GM23338 (cell line): Measurements from ENCODE around the gene PARVB. TPM values are rescaled to one million over a fixed set of nuclear protein-coding genes. Genes with fewer than 3 reads are reported as not detected.

ENCODE experiments used
- ATAC-seq: fragments of 200-7000 bp; cut with Tn5 transposase; 3 replicates; pipeline ENCODE4 v1.9.1; 2020
- DNase-seq: peaks from one replicate; pipeline ENCODE4 v3.0.0-alpha.2; 2015; ENCODE audit warnings: low spot score
- H2AFZ ChIP-seq: fragments of 200-600 bp; sonication (generic); 2 replicates; pipeline ENCODE4 v1.8.0; 2016; ENCODE audit warnings: antibody characterized with exemption, mild to moderate bottlenecking, moderate library complexity
- H3F3A ChIP-seq: fragments of 200-600 bp; sonication (generic); replicated peaks from 2 replicates; pipeline ENCODE4 v1.8.0; 2017; ENCODE audit warnings: antibody characterized with exemption, mixed run types, low read depth
- H3K27ac ChIP-seq: fragments of 200-600 bp; sonication (generic); 2 replicates; pipeline ENCODE4 v1.6.1; 2016; ENCODE audit warnings: low read depth
- H3K27me3 ChIP-seq: fragments of 200-600 bp; sonication (generic); 2 replicates; pipeline ENCODE4 v1.8.0; 2016; ENCODE audit warnings: mild to moderate bottlenecking, mixed run types, moderate library complexity; ENCODE audit not compliant: insufficient read depth
- H3K36me3 ChIP-seq: fragments of 200-600 bp; sonication (generic); 2 replicates; pipeline ENCODE4 v1.8.0; 2016; ENCODE audit warnings: mild to moderate bottlenecking; ENCODE audit not compliant: insufficient read depth
- H3K4me1 ChIP-seq: fragments of 200-600 bp; sonication (generic); 2 replicates; pipeline ENCODE4 v1.8.0; 2016; ENCODE audit warnings: mild to moderate bottlenecking, moderate library complexity; ENCODE audit not compliant: insufficient read depth
- H3K4me2 ChIP-seq: fragments of 200-600 bp; sonication (generic); 2 replicates; pipeline ENCODE4 v1.7.1; 2017; ENCODE audit warnings: mixed run types
- H3K4me3 ChIP-seq: fragments of 200-600 bp; sonication (generic); 2 replicates; pipeline ENCODE4 v1.6.1; 2016; ENCODE audit warnings: mixed run types
- H3K79me2 ChIP-seq: fragments of 200-600 bp; sonication (generic); replicated peaks from 2 replicates; pipeline ENCODE4 v1.8.0; 2017; ENCODE audit warnings: mild to moderate bottlenecking; ENCODE audit not compliant: insufficient read depth
- H3K9me2 ChIP-seq: fragments of 200-600 bp; sonication (generic); 2 replicates; pipeline ENCODE4 v1.8.0; 2017; ENCODE audit not compliant: insufficient read depth
- H4K20me1 ChIP-seq: fragments of 200-600 bp; sonication (generic); replicated peaks from 2 replicates; pipeline ENCODE4 v1.8.0; 2017; ENCODE audit warnings: mild to moderate bottlenecking; ENCODE audit not compliant: insufficient read depth
- H3K27ac Mint-ChIP-seq: 2 replicates; pipeline ENCODE4 v1.8.0; 2020; ENCODE audit warnings: inconsistent platforms, mild to moderate bottlenecking, moderate library complexity, mixed read lengths
- H3K27me3 Mint-ChIP-seq: 3 replicates; pipeline ENCODE4 v1.8.0; 2022; ENCODE audit warnings: low read depth, mild to moderate bottlenecking, moderate library complexity, mixed read lengths, inconsistent platforms; ENCODE audit not compliant: insufficient read depth, poor library complexity
- H3K36me3 Mint-ChIP-seq: 3 replicates; pipeline ENCODE4 v1.8.0; 2021; ENCODE audit warnings: low read depth, mild to moderate bottlenecking, inconsistent platforms, moderate library complexity, mixed read lengths
- H3K4me1 Mint-ChIP-seq: 3 replicates; pipeline ENCODE4 v1.8.0; 2020; ENCODE audit warnings: mild to moderate bottlenecking, inconsistent platforms, mixed read lengths
- H3K4me3 Mint-ChIP-seq: 3 replicates; pipeline ENCODE4 v1.8.0; 2021; ENCODE audit warnings: moderate library complexity, mild to moderate bottlenecking, inconsistent platforms, mixed read lengths
- H3K9me3 Mint-ChIP-seq: 3 replicates; pipeline ENCODE4 v1.8.0; 2020; ENCODE audit warnings: moderate library complexity, mild to moderate bottlenecking, inconsistent platforms, mixed read lengths
- CREB1 ChIP-seq: fragments of 250-450 bp; sonication (Bioruptor Pico); IDR thresholded peaks from 2 replicates; pipeline ENCODE4 v1.5.0; 2020; ENCODE audit warnings: low read depth, mild to moderate bottlenecking, moderate library complexity
- CTCF ChIP-seq, 2 experiments: fragments of 200-600 bp in 1 of 2; sonication (generic) in 1 of 2; conservative IDR thresholded peaks; 2 replicates each; pipeline versions ENCODE4 v1.5.1 to v1.6.1; 2016 to 2017; ENCODE audit warnings: antibody characterized with exemption in 2 of 2, low read depth in 2 of 2, mild to moderate bottlenecking in 2 of 2, moderate library complexity in 1 of 2
- ETS1 ChIP-seq: IDR thresholded peaks from 2 replicates; pipeline ENCODE4 v1.6.1; 2016; ENCODE audit warnings: antibody characterized with exemption
- EZH2 ChIP-seq: fragments of 200-600 bp; sonication (generic); IDR thresholded peaks from one replicate; pipeline ENCODE4 v1.8.0; 2017; ENCODE audit warnings: antibody characterized with exemption, mild to moderate bottlenecking, low read depth; ENCODE audit not compliant: unreplicated experiment
- EZH2phosphoT487 ChIP-seq: fragments of 200-600 bp; sonication (generic); IDR thresholded peaks from one replicate; pipeline ENCODE4 v1.8.1; 2018; ENCODE audit warnings: antibody characterized with exemption; ENCODE audit not compliant: unreplicated experiment
- JUNB ChIP-seq: IDR thresholded peaks from one replicate; pipeline ENCODE4 v1.6.1; 2016; ENCODE audit warnings: antibody characterized with exemption; ENCODE audit not compliant: unreplicated experiment
- NANOG ChIP-seq: IDR thresholded peaks from 2 replicates; pipeline ENCODE4 v1.6.1; 2016; ENCODE audit warnings: antibody characterized with exemption, borderline replicate concordance
- POLR2AphosphoS5 ChIP-seq: IDR thresholded peaks from 2 replicates; pipeline ENCODE4 v1.6.1; 2016; ENCODE audit warnings: antibody characterized with exemption, low read depth
- STAT1 ChIP-seq: IDR thresholded peaks from one replicate; pipeline ENCODE4 v1.6.1; 2016; ENCODE audit warnings: antibody characterized with exemption; ENCODE audit not compliant: unreplicated experiment
- ZNF114 ChIP-seq: fragments of 250-450 bp; sonication (Bioruptor Pico); IDR thresholded peaks from 2 replicates; pipeline ENCODE4 v1.5.0; 2020; ENCODE audit warnings: mild to moderate bottlenecking, moderate library complexity
- ZNF462 ChIP-seq: fragments of 250-450 bp; sonication (Bioruptor Pico); IDR thresholded peaks from 2 replicates; pipeline ENCODE4 v1.5.0; 2020; ENCODE audit warnings: mild to moderate bottlenecking, moderate library complexity
- polyA plus RNA-seq: library from polyadenylated mRNA; unstranded; fragments of >200 nt; fragmentation: Nextera tagmentation; extraction: Ambion mirVana; gene quantifications from 2 replicates; pipeline ENCODE4 v1.2.1, GENCODE V29; 2016
- total RNA-seq: library from RNA; depleted of rRNA; stranded (reverse); fragments of >200 nt; shearing (Covaris generic); gene quantifications from 2 replicates; pipeline ENCODE4 v1.2.3, GENCODE V29; 2014

The PARVB gene
- total and polyA plus RNA-seq, 2 experiments from 2014 or later: 4.3 to 7.7 TPM

GRCh38 chr22:44203203-44203602 is 179.1 kb downstream of the PARVB start:
- H3K36me3 Mint-ChIP-seq: no peaks in the 10 kb centered on the region
- Histone ChIP-seq H3K4me1 (no peaks in the 10 kb centered on the region), H3K9me2 (no peaks in the 10 kb centered on the region), H3K27me3 (no peaks in the 10 kb centered on the region), H3K27ac (no peak overlapping the region), H3F3A (no peaks in the 10 kb centered on the region), H2AFZ (no peak overlapping the region), H3K4me3 (no peak overlapping the region), H3K4me2 (no peak overlapping the region), H3K79me2 (no peaks in the 10 kb centered on the region), H4K20me1 (no peaks in the 10 kb centered on the region), H3K36me3 (no peaks in the 10 kb centered on the region)
- H3K4me3 Mint-ChIP-seq: no peak overlapping the region
- no peak for DNase-seq
- peaks cover 4% of the 10 kb centered on the region for H3K27me3 Mint-ChIP-seq
- peaks cover 2% of the 10 kb centered on the region; the same call in 1 of the 3 replicates for H3K4me1 Mint-ChIP-seq
- H3K27ac Mint-ChIP-seq: no peak overlapping the region
- H3K9me3 Mint-ChIP-seq: no peaks in the 10 kb centered on the region
- no peak for ATAC-seq
- TF ChIP-seq STAT1 (no peak), JUNB (no peak)

- Histone ChIP-seq H3K4me2 (no peak overlapping the region), H3K27ac (no peak overlapping the region), H3K27me3 (no peaks in the 10 kb centered on the region), H4K20me1 (no peaks in the 10 kb centered on the region), H2AFZ (no peak overlapping the region), H3K9me2 (no peaks in the 10 kb centered on the region), H3K4me3 (no peak overlapping the region), H3K4me1 (no peaks in the 10 kb centered on the region), H3K36me3 (no peaks in the 10 kb centered on the region), H3K79me2 (no peaks in the 10 kb centered on the region), H3F3A (no peaks in the 10 kb centered on the region)
- Mint-ChIP-seq H3K36me3 (no peaks in the 10 kb centered on the region), H3K4me3 (no peak overlapping the region), H3K4me1 (peaks cover 2% of the 10 kb centered on the region; the same call in 1 of the 3 replicates), H3K27ac (no peak overlapping the region), H3K27me3 (peaks cover 4% of the 10 kb centered on the region), H3K9me3 (no peaks in the 10 kb centered on the region)
- no peak for DNase-seq
- ATAC-seq: no peak
- TF ChIP-seq CREB1 (CRISPR knock-in tag): no peak
- no peak for TF ChIP-seq ZNF462
- no peak for TF ChIP-seq JUNB
- no peak for TF ChIP-seq NANOG
- no peak for TF ChIP-seq CTCF (conservative IDR thresholded peaks at IDR 0.05; ENCODE audit: low read depth in 2 of 2)
- TF ChIP-seq STAT1: no peak
- no peak for TF ChIP-seq EZH2
- TF ChIP-seq EZH2phosphoT487: no peak
- no peak for TF ChIP-seq POLR2AphosphoS5
- TF ChIP-seq ZNF114: no peak
- TF ChIP-seq ETS1: no peak
Measured at GRCh38 chr22:44204739-44205515, 180.8 kb downstream of the PARVB start.
